Nephron progenitor cell (in vitro differentiated cells): ENCODE results near the gene TBC1D14.
A peak's percentile ranks its signal among the peaks of the same experiment; 100 is the strongest.

Experiments used
- DNase-seq: peaks from one replicate; pipeline ENCODE4 v3.0.0; 2021
- H3K27ac Mint-ChIP-seq: 2 replicates; pipeline ENCODE4 v1.8.0; 2021; ENCODE audit warnings: mild to moderate bottlenecking, moderate library complexity, mixed read lengths
- H3K27me3 Mint-ChIP-seq: 2 replicates; pipeline ENCODE4 v1.8.0; 2021; ENCODE audit warnings: mild to moderate bottlenecking, low read depth, mixed read lengths; ENCODE audit not compliant: poor library complexity
- H3K36me3 Mint-ChIP-seq: 2 replicates; pipeline ENCODE4 v1.8.0; 2021; ENCODE audit warnings: low read depth, mixed read lengths
- H3K4me1 Mint-ChIP-seq: 2 replicates; pipeline ENCODE4 v1.8.0; 2021; ENCODE audit warnings: mixed read lengths
- H3K4me3 Mint-ChIP-seq: 2 replicates; pipeline ENCODE4 v1.8.0; 2021; ENCODE audit warnings: mild to moderate bottlenecking, moderate library complexity, mixed read lengths
- H3K9me3 Mint-ChIP-seq: 2 replicates; pipeline ENCODE4 v1.8.0; 2021; ENCODE audit warnings: mild to moderate bottlenecking, moderate library complexity, mixed read lengths
- TF ChIP-seq, protein P1 (sequence below): fragments of 200-600 bp; sonication (generic); IDR thresholded peaks from 2 replicates; pipeline ENCODE4 v1.5.0; 2021; ENCODE audit warnings: antibody characterized with exemption

Gene TBC1D14

DNA sequence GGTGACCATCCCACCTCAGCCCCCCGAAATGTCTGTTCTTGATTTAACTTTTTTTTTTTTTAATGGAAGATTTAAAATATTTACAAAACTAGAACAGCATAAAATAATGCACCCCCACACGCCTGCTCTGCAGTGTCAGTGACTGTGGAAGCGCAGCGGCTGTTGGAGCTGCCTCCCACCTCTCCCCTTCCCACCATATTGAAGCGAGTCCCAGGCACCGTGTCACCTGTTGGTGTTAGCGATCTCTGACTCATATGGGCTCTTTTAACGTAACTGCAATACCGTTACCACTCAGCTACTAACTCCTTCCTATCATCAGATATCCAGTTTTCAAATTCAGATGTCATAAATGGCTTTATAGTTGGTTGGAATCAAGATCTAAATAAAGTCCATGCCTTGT is 116.5 kb downstream of the TBC1D14 start:
- TF ChIP-seq, protein P1, sequence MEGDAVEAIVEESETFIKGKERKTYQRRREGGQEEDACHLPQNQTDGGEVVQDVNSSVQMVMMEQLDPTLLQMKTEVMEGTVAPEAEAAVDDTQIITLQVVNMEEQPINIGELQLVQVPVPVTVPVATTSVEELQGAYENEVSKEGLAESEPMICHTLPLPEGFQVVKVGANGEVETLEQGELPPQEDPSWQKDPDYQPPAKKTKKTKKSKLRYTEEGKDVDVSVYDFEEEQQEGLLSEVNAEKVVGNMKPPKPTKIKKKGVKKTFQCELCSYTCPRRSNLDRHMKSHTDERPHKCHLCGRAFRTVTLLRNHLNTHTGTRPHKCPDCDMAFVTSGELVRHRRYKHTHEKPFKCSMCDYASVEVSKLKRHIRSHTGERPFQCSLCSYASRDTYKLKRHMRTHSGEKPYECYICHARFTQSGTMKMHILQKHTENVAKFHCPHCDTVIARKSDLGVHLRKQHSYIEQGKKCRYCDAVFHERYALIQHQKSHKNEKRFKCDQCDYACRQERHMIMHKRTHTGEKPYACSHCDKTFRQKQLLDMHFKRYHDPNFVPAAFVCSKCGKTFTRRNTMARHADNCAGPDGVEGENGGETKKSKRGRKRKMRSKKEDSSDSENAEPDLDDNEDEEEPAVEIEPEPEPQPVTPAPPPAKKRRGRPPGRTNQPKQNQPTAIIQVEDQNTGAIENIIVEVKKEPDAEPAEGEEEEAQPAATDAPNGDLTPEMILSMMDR, result no peak
- Mint-ChIP-seq H3K36me3 (peaks cover 62% of the 10 kb centered on the region), H3K4me3 (no peak overlapping the region), H3K4me1 (peaks cover 19% of the 10 kb centered on the region), H3K27me3 (no peaks in the 10 kb centered on the region), H3K9me3 (no peaks in the 10 kb centered on the region), H3K27ac (no peak overlapping the region)
- DNase-seq, result no peak

DNA sequence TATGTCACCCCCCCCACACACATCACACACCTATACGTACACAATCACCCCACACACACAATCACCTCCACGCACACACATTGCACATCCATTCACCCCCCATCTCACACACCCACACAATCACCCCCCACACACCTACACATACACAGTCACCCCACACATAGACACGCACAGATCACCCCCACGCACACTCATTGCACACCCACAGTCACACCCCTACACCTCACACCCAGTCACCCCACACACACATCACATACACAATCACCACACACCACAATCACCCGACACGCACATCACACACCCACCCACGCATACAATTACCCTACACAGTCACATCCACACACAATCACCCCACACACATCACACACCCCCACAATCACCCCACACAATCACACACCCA is 117.7 kb downstream of the TBC1D14 start:
- peaks cover 23% of the 10 kb centered on the region for H3K4me1 Mint-ChIP-seq

DNA sequence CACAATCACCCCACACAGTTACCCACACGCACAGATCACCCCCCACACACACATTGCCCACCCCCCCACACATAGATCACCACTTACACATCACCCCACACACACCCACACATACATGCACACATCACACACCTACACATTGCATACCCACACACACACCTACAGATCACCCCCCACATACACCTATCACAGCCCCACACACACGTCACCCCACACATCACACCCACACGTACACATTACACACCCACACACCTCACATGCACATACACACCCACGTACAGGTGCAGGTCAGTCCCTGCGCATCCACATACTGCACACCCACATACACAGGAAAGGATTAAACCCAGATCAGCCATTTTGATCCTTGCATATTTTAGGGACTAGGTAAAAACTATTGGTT is 118.3 kb downstream of the TBC1D14 start:
- peaks cover 6% of the 10 kb centered on the region for H3K27me3 Mint-ChIP-seq
- no peak for DNase-seq
- no peaks in the 10 kb centered on the region for H3K9me3 Mint-ChIP-seq
- peaks cover 55% of the 10 kb centered on the region for H3K36me3 Mint-ChIP-seq
- H3K4me1 Mint-ChIP-seq, result peaks cover 26% of the 10 kb centered on the region
- TF ChIP-seq, protein P1, result no peak
- peak overlapping the region; percentile 13 for H3K27ac Mint-ChIP-seq
- no peak overlapping the region for H3K4me3 Mint-ChIP-seq

More for the DNA sequence above, 117.7 kb downstream of the TBC1D14 start:
- Mint-ChIP-seq H3K9me3 (no peaks in the 10 kb centered on the region), H3K27ac (no peak overlapping the region), H3K4me3 (no peak overlapping the region), H3K27me3 (peaks cover 6% of the 10 kb centered on the region), H3K36me3 (peaks cover 59% of the 10 kb centered on the region)
- TF ChIP-seq, protein P1, result no peak
- DNase-seq, result no peak

DNA sequence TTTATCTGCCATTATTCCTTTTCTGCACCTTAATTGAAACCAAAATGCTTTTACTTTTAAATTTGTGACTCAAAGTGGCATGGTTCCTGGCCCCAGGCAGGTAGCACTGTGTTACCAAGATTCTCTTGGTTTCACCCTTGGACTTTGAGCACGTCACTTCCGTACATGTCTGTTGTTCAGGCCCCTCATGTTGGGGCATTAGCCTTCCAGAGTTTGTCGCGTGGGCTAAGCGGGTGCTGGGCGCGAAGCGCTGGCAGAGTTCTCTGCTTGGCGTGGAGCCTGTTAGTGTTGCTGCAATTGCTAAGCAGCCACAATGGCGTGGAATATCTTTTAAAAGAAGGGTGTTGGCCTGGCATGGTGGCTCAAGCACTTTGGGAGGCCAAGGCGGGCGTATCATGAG is 119.6 kb downstream of the TBC1D14 start:
- H3K27ac Mint-ChIP-seq, result no peak overlapping the region
- peaks cover 27% of the 10 kb centered on the region for H3K4me1 Mint-ChIP-seq
- TF ChIP-seq, protein P1, result no peak
- H3K9me3 Mint-ChIP-seq, result no peaks in the 10 kb centered on the region
- H3K36me3 Mint-ChIP-seq, result peaks cover 51% of the 10 kb centered on the region
- DNase-seq, result no peak
- no peak overlapping the region for H3K4me3 Mint-ChIP-seq
- H3K27me3 Mint-ChIP-seq, result peaks cover 6% of the 10 kb centered on the region

DNA sequence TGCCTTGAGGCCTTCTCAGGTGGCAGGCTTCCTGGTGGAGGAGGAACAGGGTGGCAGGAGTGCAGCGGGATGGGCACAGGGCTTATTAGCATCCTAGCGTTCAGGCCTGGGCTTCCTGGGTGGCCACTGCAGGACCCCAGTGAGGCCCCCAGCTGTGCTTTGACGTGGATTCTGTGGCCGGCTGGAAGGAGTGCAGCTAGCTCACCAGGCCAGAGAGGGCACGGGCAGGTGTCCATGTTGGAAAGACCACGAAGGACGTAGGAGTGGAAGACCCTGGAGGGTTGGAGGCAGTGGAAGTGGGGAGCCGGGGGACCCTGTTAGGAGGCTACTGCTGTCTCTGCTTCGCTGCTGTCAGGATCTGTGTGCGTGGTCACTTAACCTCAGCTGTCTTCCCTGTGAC is 120.3 kb downstream of the TBC1D14 start:
- Mint-ChIP-seq H3K27ac (peak overlapping the region; percentile 39), H3K36me3 (peaks cover 51% of the 10 kb centered on the region)
- DNase-seq, result no peak

DNA sequence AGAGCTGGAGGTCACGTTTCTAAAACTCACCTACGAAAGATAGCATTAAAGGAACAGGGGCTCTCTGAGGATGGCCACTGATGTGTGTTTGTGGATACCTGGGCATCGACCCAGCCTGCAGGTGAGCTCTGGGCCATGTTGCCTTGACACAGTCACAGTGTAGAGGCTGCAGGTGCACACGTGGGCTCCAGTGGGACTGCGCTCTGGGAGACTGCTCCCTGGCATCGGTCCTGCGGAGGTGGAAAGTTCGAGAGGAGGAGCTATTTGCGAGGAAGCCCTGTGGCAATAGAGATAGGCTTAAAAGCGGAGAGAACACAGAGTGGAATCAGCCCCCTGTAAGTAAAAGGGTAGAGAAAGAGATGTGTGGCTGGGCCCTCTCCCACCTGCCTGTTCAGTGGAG is 121.2 kb downstream of the TBC1D14 start:
- peaks cover 27% of the 10 kb centered on the region for H3K4me1 Mint-ChIP-seq
- TF ChIP-seq, protein P1, result no peak
- H3K4me3 Mint-ChIP-seq, result no peak overlapping the region
- DNase-seq, result no peak
- peaks cover 6% of the 10 kb centered on the region for H3K27me3 Mint-ChIP-seq
- H3K27ac Mint-ChIP-seq, result peak overlapping the region; percentile 75
- no peaks in the 10 kb centered on the region for H3K9me3 Mint-ChIP-seq
- peaks cover 49% of the 10 kb centered on the region for H3K36me3 Mint-ChIP-seq

More for the DNA sequence above, 120.3 kb downstream of the TBC1D14 start:
- TF ChIP-seq, protein P1, result no peak
- no peaks in the 10 kb centered on the region for H3K9me3 Mint-ChIP-seq
- H3K4me1 Mint-ChIP-seq, result peaks cover 27% of the 10 kb centered on the region
- H3K27me3 Mint-ChIP-seq, result peaks cover 6% of the 10 kb centered on the region
- no peak overlapping the region for H3K4me3 Mint-ChIP-seq
